HG03025 (cell line): ENCODE measurements around the gene CSMD2.

Experiments used
- ATAC-seq: cut with Tn5 transposase; IDR thresholded peaks from one replicate; pipeline ENCODE4 v1.9.1; 2021; ENCODE audit warnings: mild to moderate bottlenecking, moderate library complexity; ENCODE audit not compliant: unreplicated experiment, low FRiP score

Gene CSMD2

GRCh38 chr1:33790577-33790976, 374.5 kb downstream of the CSMD2 start:
- ATAC-seq, result no peak

- no peak for ATAC-seq
These were observed 380.2 kb downstream of the CSMD2 start for GRCh38 chr1:33784876-33785275.

GRCh38 chr1:33782776-33783175, 382.3 kb downstream of the CSMD2 start:
- no peak for ATAC-seq

GRCh38 chr1:33781652-33782051, 383.4 kb downstream of the CSMD2 start:
- ATAC-seq, result no peak

- no peak for ATAC-seq
These were observed 387.7 kb downstream of the CSMD2 start for GRCh38 chr1:33777337-33777736.

GRCh38 chr1:33768821-33769220, 396.2 kb downstream of the CSMD2 start:
- no peak for ATAC-seq

GRCh38 chr1:33768106-33768505, 396.9 kb downstream of the CSMD2 start:
- no peak for ATAC-seq

GRCh38 chr1:33764149-33764548, 400.9 kb downstream of the CSMD2 start:
- ATAC-seq, result no peak

- ATAC-seq, result no peak
These were observed 401.6 kb downstream of the CSMD2 start for GRCh38 chr1:33763406-33763805.

- ATAC-seq, result no peak
These were observed 402.1 kb downstream of the CSMD2 start for GRCh38 chr1:33762962-33763361.

GRCh38 chr1:33762109-33762830, 402.8 kb downstream of the CSMD2 start:
- ATAC-seq, result no peak

GRCh38 chr1:33758698-33759097, 406.3 kb downstream of the CSMD2 start:
- no peak for ATAC-seq

- ATAC-seq, result no peak
These were observed 411.8 kb downstream of the CSMD2 start for GRCh38 chr1:33753087-33753856.

- no peak for ATAC-seq
These were observed 419.1 kb downstream of the CSMD2 start for GRCh38 chr1:33745942-33746341.

- no peak for ATAC-seq
These were observed 421.6 kb downstream of the CSMD2 start for GRCh38 chr1:33743221-33743998.

GRCh38 chr1:33742663-33743062, 422.4 kb downstream of the CSMD2 start:
- no peak for ATAC-seq

GRCh38 chr1:33741749-33742148, 423.3 kb downstream of the CSMD2 start:
- ATAC-seq, result no peak

- no peak for ATAC-seq
These were observed 424.8 kb downstream of the CSMD2 start for GRCh38 chr1:33740040-33740744.

GRCh38 chr1:33738976-33739375, 426.1 kb downstream of the CSMD2 start:
- ATAC-seq, result no peak

- ATAC-seq, result no peak
These were observed 426.5 kb downstream of the CSMD2 start for GRCh38 chr1:33738536-33738935.

- ATAC-seq, result no peak
These were observed 428.5 kb downstream of the CSMD2 start for GRCh38 chr1:33736496-33736895.
